Amniotic epithelial cell (primary cell): ENCODE results near the gene MCRIP1.

Source experiments
- DNase-seq: peaks from one replicate; pipeline ENCODE4 v3.0.0-alpha.2; 2010; ENCODE audit warnings: low read depth

MCRIP1 gene

GRCh38 chr17:81860756-81861568 is 27.9 kb upstream of the MCRIP1 start:
- peak; percentile 100 for DNase-seq

- DNase-seq, result no peak
Measured at GRCh38 chr17:81859906-81860755, 27.0 kb upstream of the MCRIP1 start, which contains the start of gene P4HB. Gene P4HB (minus strand): TSS chr17:81860535. CDS start chr17:81860471, 64 bp downstream.

GRCh38 chr17:81858967-81859905 is 26.1 kb upstream of the MCRIP1 start:
- peak; percentile 54 for DNase-seq

GRCh38 chr17:81858170-81858966 is 25.3 kb upstream of the MCRIP1 start:
- DNase-seq, result no peak

- no peak for DNase-seq
Measured at GRCh38 chr17:81854974-81855774, 22.1 kb upstream of the MCRIP1 start.

- no peak for DNase-seq
Measured at GRCh38 chr17:81852237-81852636, 19.1 kb upstream of the MCRIP1 start.

GRCh38 chr17:81851423-81851822 is 18.3 kb upstream of the MCRIP1 start:
- no peak for DNase-seq

- no peak for DNase-seq
Measured at GRCh38 chr17:81849457-81849856, 16.4 kb upstream of the MCRIP1 start.

GRCh38 chr17:81846743-81847689 is 13.9 kb upstream of the MCRIP1 start:
- DNase-seq, result no peak

- no peak for DNase-seq
Measured at GRCh38 chr17:81845881-81846742, 13.0 kb upstream of the MCRIP1 start.

- no peak for DNase-seq
Measured at GRCh38 chr17:81845361-81845760, 12.3 kb upstream of the MCRIP1 start.

GRCh38 chr17:81844887-81845286 is 11.8 kb upstream of the MCRIP1 start:
- no peak for DNase-seq

GRCh38 chr17:81844327-81844851 is 11.3 kb upstream of the MCRIP1 start:
- DNase-seq, result no peak

- DNase-seq, result no peak
Measured at GRCh38 chr17:81843713-81844326, 10.7 kb upstream of the MCRIP1 start.

GRCh38 chr17:81842725-81843504 is 9.8 kb upstream of the MCRIP1 start:
- peak; percentile 80 for DNase-seq

- DNase-seq, result no peak
Measured at GRCh38 chr17:81842378-81842724, 9.3 kb upstream of the MCRIP1 start.

- no peak for DNase-seq
Measured at GRCh38 chr17:81841866-81842265, 8.8 kb upstream of the MCRIP1 start.
